ENCODE results near the gene KRTAP5-11. TPM values are rescaled to one million over a fixed set of nuclear protein-coding genes. Genes with fewer than 3 reads are reported as not detected.
"Not testable (repeated sequence)": the region's sequence is repeated elsewhere in the genome, so short reads cannot be mapped to it uniquely, and the experiment has no call there.

KRTAP5-11 gene
- total and polyA plus RNA-seq, 2 experiments from 2014 or later = not detected

- Histone ChIP-seq H3K9ac (no peak overlapping the region), H4K20me1 (ENCODE audit: insufficient read depth) (no peaks in the 10 kb centered on the region), H3K9me2 (ENCODE audit: insufficient read depth) (no peaks in the 10 kb centered on the region), H3K9me3 (ENCODE audit: low read depth) (no peaks in the 10 kb centered on the region), H3K4me3 (no peak overlapping the region), H3K4me1 (ENCODE audit: insufficient read depth) (no peaks in the 10 kb centered on the region), H3K4me2 (ENCODE audit: unreplicated experiment) (no peak overlapping the region), H3K36me3 (ENCODE audit: low read depth) (no peaks in the 10 kb centered on the region), H3K27ac (no peak overlapping the region), H2AFZ (no peak overlapping the region), H3K27me3 (replicated peaks; ENCODE audit: insufficient read depth) (no peaks in the 10 kb centered on the region; the same call in 1 of the 2 replicates), H3F3A (ENCODE audit: insufficient read depth) (no peaks in the 10 kb centered on the region), H3K79me2 (ENCODE audit: insufficient read depth) (no peaks in the 10 kb centered on the region)
- TF ChIP-seq EZH2phosphoT487 (IDR thresholded peaks at IDR 0.05; ENCODE audit: insufficient read depth, low read depth) (no peak), EZH2 (IDR thresholded peaks at IDR 0.05; ENCODE audit: insufficient read depth, poor library complexity, severe bottlenecking) (no peak)
- in situ Hi-C loops (cut with MboI) = no loop called here
- DNase-seq = no peak
- 46 to 48% methylated on average over 11 of the region's 11 CpGs for WGBS, 2 experiments (ENCODE audit: low coverage in 1 of 2, low lambda C conversion rate in 2 of 2, missing lambda C conversion rate in 2 of 2)
Measured at GRCh38 chr11:71539017-71539416, 43.7 kb downstream of the KRTAP5-11 start.

- Histone ChIP-seq H3K27ac (no peak overlapping the region), H3K4me3 (no peak overlapping the region), H3K9me3 (ENCODE audit: low read depth) (no peaks in the 10 kb centered on the region), H3K4me2 (ENCODE audit: unreplicated experiment) (no peak overlapping the region), H3K36me3 (ENCODE audit: low read depth) (no peaks in the 10 kb centered on the region), H3K27me3 (replicated peaks; ENCODE audit: insufficient read depth) (no peaks in the 10 kb centered on the region; the same call in 1 of the 2 replicates), H3K9me2 (ENCODE audit: insufficient read depth) (no peaks in the 10 kb centered on the region), H3K79me2 (ENCODE audit: insufficient read depth) (no peaks in the 10 kb centered on the region), H3K9ac (no peak overlapping the region), H4K20me1 (ENCODE audit: insufficient read depth) (no peaks in the 10 kb centered on the region), H3K4me1 (ENCODE audit: insufficient read depth) (no peaks in the 10 kb centered on the region), H2AFZ (no peak overlapping the region), H3F3A (ENCODE audit: insufficient read depth) (no peaks in the 10 kb centered on the region)
- in situ Hi-C loops (cut with MboI) = no loop called here
- TF ChIP-seq EZH2phosphoT487 (IDR thresholded peaks at IDR 0.05; ENCODE audit: insufficient read depth, low read depth) = no peak
- no peak for TF ChIP-seq EZH2 (IDR thresholded peaks at IDR 0.05; ENCODE audit: insufficient read depth, poor library complexity, severe bottlenecking)
- DNase-seq = no peak
- 53 to 60% methylated on average over 4 of the region's 4 CpGs for WGBS, 2 experiments (ENCODE audit: low coverage in 1 of 2, low lambda C conversion rate in 2 of 2, missing lambda C conversion rate in 2 of 2)
Measured at GRCh38 chr11:71538666-71538990, 44.0 kb downstream of the KRTAP5-11 start.

GRCh38 chr11:71537977-71538665, 44.6 kb downstream of the KRTAP5-11 start, which contains the start of gene KRTAP5-8:
KRTAP5-8 (plus strand) TSS chr11:71538025; CDS start chr11:71538056, 31 bp downstream.
- DNase-seq; H3K4me2 ChIP-seq (ENCODE audit: unreplicated experiment); H3K27ac ChIP-seq; H4K20me1 ChIP-seq (ENCODE audit: insufficient read depth); H3K4me1 ChIP-seq (ENCODE audit: insufficient read depth); H3K9me2 ChIP-seq (ENCODE audit: insufficient read depth); H3K9me3 ChIP-seq (ENCODE audit: low read depth); H3K9ac ChIP-seq; in situ Hi-C loops (cut with MboI); H3F3A ChIP-seq (ENCODE audit: insufficient read depth); H3K36me3 ChIP-seq (ENCODE audit: low read depth); H3K27me3 ChIP-seq (replicated peaks; ENCODE audit: insufficient read depth); H3K4me3 ChIP-seq; H2AFZ ChIP-seq; H3K79me2 ChIP-seq (ENCODE audit: insufficient read depth): not testable (repeated sequence)
- 41 to 46% methylated on average over 4 of the region's 4 CpGs for WGBS, 2 experiments (ENCODE audit: low coverage in 1 of 2, low lambda C conversion rate in 2 of 2, missing lambda C conversion rate in 2 of 2)

- H3K9ac ChIP-seq = no peak overlapping the region
- H3K79me2 ChIP-seq (ENCODE audit: insufficient read depth) = no peaks in the 10 kb centered on the region
- H2AFZ ChIP-seq = no peak overlapping the region
- no peak overlapping the region for H3K4me2 ChIP-seq (ENCODE audit: unreplicated experiment)
- H3K9me2 ChIP-seq (ENCODE audit: insufficient read depth) = no peaks in the 10 kb centered on the region
- H3K4me3 ChIP-seq = no peak overlapping the region
- no peak for DNase-seq
- TF ChIP-seq EZH2 (IDR thresholded peaks at IDR 0.05; ENCODE audit: insufficient read depth, poor library complexity, severe bottlenecking) (no peak), EZH2phosphoT487 (IDR thresholded peaks at IDR 0.05; ENCODE audit: insufficient read depth, low read depth) (no peak)
- H3K36me3 ChIP-seq (ENCODE audit: low read depth) = no peaks in the 10 kb centered on the region
- no peaks in the 10 kb centered on the region; the same call in 1 of the 2 replicates for H3K27me3 ChIP-seq (replicated peaks; ENCODE audit: insufficient read depth)
- no peak overlapping the region for H3K27ac ChIP-seq
- WGBS, 2 experiments (ENCODE audit: low coverage in 1 of 2, low lambda C conversion rate in 2 of 2, missing lambda C conversion rate in 2 of 2) = 50 to 62% methylated on average over 9 of the region's 9 CpGs
- H4K20me1 ChIP-seq (ENCODE audit: insufficient read depth) = no peaks in the 10 kb centered on the region
- H3K9me3 ChIP-seq (ENCODE audit: low read depth) = no peaks in the 10 kb centered on the region
- no peaks in the 10 kb centered on the region for H3F3A ChIP-seq (ENCODE audit: insufficient read depth)
- in situ Hi-C loops (cut with MboI) = no loop called here
- H3K4me1 ChIP-seq (ENCODE audit: insufficient read depth) = no peaks in the 10 kb centered on the region
Measured at GRCh38 chr11:71537537-71537936, 45.1 kb downstream of the KRTAP5-11 start.

GRCh38 chr11:71535825-71536224, 46.9 kb downstream of the KRTAP5-11 start:
- no peaks in the 10 kb centered on the region for H3F3A ChIP-seq (ENCODE audit: insufficient read depth)
- H3K4me2 ChIP-seq (ENCODE audit: unreplicated experiment) = no peak overlapping the region
- H3K4me1 ChIP-seq (ENCODE audit: insufficient read depth) = no peaks in the 10 kb centered on the region
- no peak overlapping the region for H3K9ac ChIP-seq
- no peaks in the 10 kb centered on the region for H4K20me1 ChIP-seq (ENCODE audit: insufficient read depth)
- H2AFZ ChIP-seq = no peak overlapping the region
- in situ Hi-C loops (cut with MboI) = no loop called here
- H3K9me2 ChIP-seq (ENCODE audit: insufficient read depth) = no peaks in the 10 kb centered on the region
- no peaks in the 10 kb centered on the region for H3K9me3 ChIP-seq (ENCODE audit: low read depth)
- WGBS, 2 experiments (ENCODE audit: low coverage in 1 of 2, low lambda C conversion rate in 2 of 2, missing lambda C conversion rate in 2 of 2) = 68 to 70% methylated on average over 9 of the region's 9 CpGs
- no peaks in the 10 kb centered on the region for H3K79me2 ChIP-seq (ENCODE audit: insufficient read depth)
- H3K27me3 ChIP-seq (replicated peaks; ENCODE audit: insufficient read depth) = no peaks in the 10 kb centered on the region; the same call in 1 of the 2 replicates
- no peak for TF ChIP-seq EZH2 (IDR thresholded peaks at IDR 0.05; ENCODE audit: insufficient read depth, poor library complexity, severe bottlenecking)
- no peak for TF ChIP-seq EZH2phosphoT487 (IDR thresholded peaks at IDR 0.05; ENCODE audit: insufficient read depth, low read depth)
- H3K4me3 ChIP-seq = no peak overlapping the region
- DNase-seq = no peak
- H3K36me3 ChIP-seq (ENCODE audit: low read depth) = no peaks in the 10 kb centered on the region
- H3K27ac ChIP-seq = no peak overlapping the region

GRCh38 chr11:71534711-71535608, 47.7 kb downstream of the KRTAP5-11 start:
- in situ Hi-C loops (cut with MboI); H3K4me1 ChIP-seq (ENCODE audit: insufficient read depth); H3K79me2 ChIP-seq (ENCODE audit: insufficient read depth); H3K9ac ChIP-seq; H3K36me3 ChIP-seq (ENCODE audit: low read depth); H2AFZ ChIP-seq; H3K27me3 ChIP-seq (replicated peaks; ENCODE audit: insufficient read depth); H3K4me2 ChIP-seq (ENCODE audit: unreplicated experiment); DNase-seq; H3K4me3 ChIP-seq; H3K9me3 ChIP-seq (ENCODE audit: low read depth); H3F3A ChIP-seq (ENCODE audit: insufficient read depth); H3K9me2 ChIP-seq (ENCODE audit: insufficient read depth); H4K20me1 ChIP-seq (ENCODE audit: insufficient read depth); H3K27ac ChIP-seq: not testable (repeated sequence)
- WGBS, 2 experiments (ENCODE audit: low coverage in 1 of 2, low lambda C conversion rate in 2 of 2, missing lambda C conversion rate in 2 of 2) = 40 to 46% methylated on average over 17 of the region's 17 CpGs

Measured in GM23248 (cell line).